NOMO-1 (cell line): ENCODE measurements around the gene TAGAP.
"Not testable (repeated sequence)": the region's sequence is repeated elsewhere in the genome, so short reads cannot be mapped to it uniquely, and the experiment has no call there.

ENCODE experiments used
- DNase-seq, 2 experiments: peaks; one replicate each; lab custom pipeline; 2025; ENCODE audit not compliant: unreplicated experiment in 2 of 2; lab: John Stamatoyannopoulos, UW

The TAGAP gene

DNA sequence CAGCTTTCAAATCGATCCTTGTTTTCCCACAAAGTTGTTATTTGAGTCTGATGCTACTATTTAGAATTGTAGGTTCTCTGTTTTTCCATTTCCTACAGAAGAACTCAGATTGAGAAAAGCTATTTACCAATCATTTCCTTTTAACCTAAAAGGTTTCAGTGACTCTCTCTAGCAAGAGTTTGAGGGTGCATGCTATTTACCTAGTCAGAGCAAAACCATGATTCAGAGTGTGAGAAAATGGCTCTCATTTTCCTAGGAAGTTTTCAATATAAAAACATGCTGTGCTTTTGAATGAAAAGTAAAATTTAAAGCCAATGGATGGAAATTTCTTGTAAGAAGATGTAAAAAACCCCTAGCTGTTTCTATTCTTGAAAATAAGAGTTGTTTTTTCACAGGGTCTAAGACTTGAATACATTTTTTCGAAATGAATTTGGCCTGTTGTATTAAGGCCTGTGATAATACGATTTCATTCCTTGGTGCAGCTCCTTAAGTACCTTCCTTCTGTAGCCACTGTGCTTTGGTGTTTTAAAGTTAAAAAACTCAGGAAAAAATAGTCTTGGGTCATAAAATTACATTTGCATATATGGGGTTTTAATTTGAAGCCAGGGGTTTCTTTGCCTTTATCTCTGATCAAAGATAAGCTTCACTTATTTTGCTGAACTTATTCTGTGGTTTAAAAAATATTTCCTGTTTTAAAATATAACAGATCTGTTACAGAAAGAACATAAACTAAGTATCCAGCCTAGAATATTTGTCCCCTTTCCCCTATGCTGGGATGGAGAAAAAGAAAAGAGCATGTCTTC, 26.8 kb downstream of the TAGAP start:
- no peak for DNase-seq

DNA sequence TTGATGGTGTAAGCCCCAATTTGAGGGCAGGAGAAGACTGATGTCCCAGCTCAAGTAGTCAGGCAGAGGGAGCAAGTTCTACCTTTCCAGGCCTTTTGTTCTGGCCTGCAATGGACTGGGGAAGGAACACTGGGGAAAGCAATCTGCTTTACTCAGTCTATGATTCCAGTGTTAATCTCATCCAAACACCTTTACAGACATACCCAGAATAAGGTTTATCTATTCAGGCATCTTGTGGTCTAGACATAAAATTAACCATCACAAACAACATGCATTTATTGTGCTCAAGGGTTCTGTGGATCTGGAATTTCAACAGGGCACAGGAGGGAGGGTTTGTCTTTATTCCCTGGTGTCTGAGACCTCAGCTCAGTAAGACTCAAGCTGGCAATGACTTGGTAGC, 30.4 kb downstream of the TAGAP start:
- no peak for DNase-seq

DNA sequence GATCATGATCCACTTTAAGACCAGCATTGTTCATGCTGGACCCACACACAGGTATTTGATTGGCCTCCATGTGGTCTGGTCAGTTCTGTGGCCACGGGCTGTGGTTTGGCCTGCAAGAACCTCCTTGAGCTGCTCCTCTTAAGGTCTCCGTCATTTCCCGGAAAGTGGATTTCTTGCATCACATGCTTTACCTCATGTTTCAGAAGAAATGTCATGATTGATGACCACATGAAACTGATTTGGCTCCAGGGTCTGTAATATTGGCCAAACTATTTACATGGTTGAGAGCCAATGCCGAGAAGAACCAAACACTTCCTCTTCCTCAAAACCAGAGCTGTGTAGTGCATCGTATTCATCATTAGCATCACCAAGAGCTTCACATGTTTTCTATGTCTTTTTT, 31.6 kb downstream of the TAGAP start:
- peak; percentile 7 to 64 for DNase-seq

DNA sequence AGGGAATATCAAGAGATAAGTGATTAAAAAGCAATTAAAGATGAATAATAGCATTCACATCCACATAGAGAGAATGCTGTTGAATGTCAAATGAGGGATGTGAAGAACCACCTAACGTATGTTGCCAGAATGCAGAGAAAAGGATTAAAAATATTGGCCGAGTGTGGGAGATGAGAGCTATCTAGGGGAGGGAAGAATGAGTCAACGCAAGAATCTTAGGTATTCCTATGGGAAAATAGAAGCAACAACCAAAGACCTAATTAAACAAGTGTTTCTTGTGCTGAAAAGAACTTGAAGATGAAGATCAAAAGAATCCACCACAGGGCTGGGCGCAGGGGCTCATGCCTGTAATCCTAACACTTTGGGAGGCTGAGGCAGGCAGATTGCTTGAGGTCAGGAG, 32.6 kb downstream of the TAGAP start:
- DNase-seq = no peak

DNA sequence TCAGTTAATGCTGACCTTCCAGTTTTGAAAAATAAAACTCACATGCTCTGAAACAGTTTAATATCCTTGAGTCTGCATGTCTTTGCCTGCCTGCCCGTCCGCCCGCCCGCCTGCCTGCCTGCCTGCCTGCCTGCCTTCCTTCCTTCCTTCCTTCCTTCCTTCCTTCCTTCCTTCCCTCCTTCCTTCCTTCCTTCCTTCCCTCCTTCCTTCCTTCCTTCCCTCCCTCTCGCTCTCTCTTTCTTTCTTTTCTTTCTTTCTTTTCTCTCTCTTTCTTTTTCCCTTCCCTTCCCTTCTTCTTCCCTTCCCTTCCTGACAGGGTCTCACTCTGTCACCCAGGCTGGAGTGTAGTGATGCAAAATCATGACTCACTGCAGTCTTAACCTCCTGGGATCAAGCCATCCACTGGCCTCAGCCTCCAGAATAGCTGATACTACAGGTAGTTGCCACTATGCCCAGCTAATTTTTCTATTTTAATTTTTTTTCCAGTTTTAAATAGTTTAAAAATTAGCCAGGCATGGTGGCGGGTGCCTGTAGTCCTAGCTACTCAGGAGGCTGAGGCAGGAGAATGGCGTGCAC, 34.7 kb downstream of the TAGAP start:
- not testable (repeated sequence) for DNase-seq

DNA sequence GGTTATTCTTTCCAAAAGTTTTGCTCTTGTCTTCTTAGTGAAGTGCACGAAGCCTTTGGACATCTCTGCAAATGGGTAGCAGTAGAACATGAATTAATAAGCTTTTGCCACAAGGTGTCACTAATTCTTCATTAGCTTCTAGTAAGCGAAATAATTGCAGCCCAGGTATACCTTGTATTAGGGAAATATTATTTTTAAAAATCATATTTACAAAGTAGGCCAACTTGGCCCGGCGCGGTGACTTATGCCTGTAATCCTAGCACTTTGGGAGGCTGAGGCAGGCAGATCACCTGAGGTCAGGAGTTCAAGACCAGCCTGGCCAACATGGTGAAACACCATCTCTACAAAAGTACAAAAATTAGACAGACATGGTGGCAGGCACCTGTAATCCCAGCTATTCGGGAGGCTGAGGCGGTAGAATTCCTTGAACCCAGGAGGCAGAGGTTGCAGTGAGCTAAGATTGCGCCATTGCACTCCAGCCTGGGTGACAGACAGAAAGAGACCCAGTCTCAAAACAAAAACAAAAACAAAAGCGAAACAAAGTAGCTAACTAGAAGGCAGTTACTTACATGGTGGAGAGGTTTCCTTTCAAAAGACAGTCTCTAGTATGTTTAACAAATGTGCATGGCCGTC, 36.0 kb downstream of the TAGAP start:
- peak in 1 of 2 experiments; percentile 53 for DNase-seq

DNA sequence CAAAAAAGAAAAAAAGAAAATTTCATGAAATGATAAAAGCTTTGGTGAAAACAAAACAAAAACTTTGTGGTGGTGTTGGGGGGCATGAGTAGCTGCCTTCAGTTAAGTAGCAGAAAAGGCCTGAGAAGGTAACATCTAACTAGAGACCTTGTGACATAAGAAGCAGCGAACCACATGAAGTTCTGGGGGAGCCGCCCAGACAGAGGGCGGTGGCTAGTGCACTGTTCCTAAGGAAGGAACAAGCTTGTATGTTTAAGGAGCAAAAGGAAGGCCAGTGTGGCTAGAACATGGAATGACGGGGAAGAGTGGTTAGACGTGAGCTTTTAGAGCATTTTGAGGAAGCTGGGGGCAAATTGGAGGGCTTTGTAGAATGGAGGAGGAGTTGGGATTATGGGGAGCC, 37.3 kb downstream of the TAGAP start:
- no peak for DNase-seq

DNA sequence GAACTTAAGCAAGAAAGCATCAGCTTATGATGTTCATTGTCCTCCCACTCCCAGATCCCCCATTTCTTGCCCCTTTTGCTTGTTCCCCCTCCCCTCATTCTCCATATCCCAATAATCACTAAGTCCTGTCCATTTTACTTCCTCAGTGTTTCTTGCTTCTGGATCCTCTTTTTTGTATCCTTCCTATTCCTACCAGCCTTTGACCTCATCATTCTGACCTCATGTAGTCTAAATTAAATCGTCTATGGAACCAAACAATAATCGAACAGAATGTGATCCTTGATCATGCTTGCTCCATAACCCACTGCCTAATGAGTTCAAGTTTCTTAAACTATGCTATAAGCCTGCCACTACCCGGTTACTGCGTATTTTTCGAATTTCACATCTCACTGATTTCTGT, 39.4 kb downstream of the TAGAP start:
- DNase-seq = no peak

DNA sequence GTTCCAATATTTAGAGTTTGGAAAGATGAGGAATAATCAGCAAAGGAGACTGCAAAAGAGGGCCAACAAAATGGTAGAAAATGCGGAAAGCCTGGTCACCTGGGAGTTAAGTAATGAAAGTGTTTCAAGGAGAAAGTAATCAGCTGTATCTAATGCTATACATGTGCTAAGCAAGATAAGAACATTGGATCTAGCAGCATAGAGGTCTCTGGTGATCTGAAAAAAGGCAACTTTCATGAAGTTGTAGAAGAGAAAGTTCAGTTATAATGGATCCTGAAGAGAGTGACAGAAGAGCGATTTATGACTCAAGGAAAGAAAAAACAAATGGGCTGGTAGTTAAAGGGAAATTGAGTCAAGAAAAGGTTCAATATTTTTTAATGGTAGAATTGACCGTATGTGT, 40.2 kb downstream of the TAGAP start:
- no peak for DNase-seq

DNA sequence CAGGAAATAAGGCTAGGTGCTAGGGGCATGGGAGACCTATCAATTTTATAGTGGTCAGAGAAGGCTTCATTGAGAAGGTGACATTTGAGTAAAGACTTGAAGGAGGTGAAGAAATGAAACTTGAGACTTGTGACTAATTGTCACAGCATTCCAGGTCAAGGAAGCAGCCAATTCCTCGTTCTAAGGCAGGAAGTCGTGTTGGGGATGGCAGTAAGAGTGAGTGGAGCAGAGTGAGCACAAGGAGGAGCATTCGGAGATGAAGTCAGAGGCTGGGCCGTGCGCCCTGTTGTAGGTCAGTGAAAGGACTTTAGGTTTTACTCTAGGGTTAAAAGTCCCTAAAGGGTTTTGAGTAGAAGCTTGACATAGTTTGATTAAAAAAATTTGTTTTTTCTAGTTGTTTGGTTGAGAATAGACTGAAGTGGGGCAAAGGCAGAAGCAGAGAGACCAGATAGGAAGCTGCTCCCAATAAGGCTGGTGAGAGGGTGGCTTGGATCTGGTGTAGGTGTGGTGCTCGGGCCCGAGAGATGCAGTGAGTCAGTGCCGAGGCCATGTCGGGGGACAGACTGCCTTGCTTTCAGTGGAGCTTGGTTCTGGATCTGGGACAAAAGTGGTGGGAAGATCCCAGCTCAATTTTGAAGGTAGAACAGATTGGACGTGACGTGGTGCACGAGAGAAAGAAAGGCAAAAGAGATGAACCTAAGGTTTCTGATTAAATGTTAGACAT, 42.2 kb downstream of the TAGAP start:
- DNase-seq = no peak

DNA sequence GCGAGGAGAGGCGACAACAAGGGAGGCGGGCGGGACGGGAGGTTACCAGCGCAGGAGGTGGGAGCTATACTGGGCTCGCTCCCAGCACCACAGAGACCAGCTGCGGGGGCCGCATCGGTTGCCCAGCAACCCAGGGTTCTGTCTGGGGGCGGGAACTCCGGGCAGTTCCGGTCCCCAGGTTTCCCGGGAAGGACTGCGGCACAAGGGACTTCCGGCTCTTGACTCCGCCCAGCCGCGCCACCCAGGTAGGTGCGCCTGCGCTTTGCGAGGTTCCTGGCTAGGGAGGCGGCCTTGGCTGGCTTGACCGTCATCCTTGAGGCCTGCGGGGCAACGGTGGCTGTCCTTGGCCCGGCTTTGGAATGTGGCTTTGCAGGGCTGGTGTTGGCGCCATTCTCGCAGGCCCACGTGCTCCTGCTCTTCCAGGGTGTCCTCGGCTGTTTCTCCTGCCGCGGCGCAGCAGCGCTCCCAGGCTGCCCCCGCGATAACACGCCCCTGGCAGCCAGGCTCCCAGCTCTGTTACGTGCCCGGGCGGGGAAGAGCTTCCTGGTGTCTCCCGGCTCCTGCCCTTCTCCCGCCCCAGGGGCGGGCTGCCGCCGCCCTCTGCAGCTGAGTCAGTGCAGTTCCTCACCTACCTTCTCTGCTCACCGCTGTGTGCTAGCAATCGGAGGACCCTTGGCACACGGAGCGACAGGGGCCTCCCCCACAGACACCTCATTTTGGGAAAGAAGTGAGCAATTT, 45.0 kb downstream of the TAGAP start, which contains the start of gene RSPH3:
Gene RSPH3, minus strand, starts transcription at position 537 of the 738 bp plus-strand sequence. CDS start 652 bp downstream, outside the sequence.
- DNase-seq = peak; percentile 80 to 89

DNA sequence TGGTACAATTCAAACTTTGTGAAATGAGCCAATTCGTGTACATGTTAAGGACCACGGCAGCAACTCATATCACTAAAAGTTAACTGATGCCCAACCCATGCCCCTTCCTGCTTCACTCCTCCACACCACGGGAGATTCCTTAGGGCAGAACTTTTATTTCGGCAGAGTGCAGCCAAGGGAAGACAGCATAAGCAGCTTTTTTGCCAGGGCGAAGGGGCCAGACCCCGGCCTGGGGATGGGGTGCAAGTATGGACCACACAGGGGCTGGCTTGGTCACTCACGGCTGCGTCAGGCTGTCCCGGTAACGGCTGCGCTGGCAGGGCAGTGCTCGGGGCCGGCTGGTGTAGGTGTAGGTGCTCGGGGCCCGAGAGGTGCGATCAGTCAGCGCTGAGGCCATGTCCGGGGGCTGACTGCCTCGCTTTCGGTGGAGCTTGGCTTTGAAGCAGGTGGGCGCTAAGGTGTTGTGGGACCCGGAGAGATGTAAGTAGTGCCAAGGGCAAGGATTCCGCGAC, 45.6 kb downstream of the TAGAP start:
- DNase-seq = no peak

DNA sequence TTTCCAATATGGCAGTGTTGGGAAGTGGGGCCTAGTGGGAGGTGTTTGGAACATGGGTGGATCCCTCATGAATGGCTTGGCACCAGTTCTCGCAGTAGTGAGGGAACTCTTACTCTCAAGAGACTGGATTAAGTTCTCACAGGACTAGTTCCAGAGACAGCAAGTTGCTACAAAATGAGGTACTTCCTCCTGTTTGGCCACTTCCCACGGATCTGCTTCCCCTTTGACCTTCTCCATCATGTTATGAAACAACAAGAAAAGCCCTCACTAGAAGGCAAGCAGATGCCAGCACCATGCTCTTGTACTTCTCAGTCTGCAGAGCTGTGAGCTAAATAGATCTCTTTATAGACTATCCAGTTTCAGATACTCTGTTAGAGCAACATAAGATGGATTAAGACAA, 47.9 kb downstream of the TAGAP start:
- DNase-seq = peak; percentile 11 to 46

DNA sequence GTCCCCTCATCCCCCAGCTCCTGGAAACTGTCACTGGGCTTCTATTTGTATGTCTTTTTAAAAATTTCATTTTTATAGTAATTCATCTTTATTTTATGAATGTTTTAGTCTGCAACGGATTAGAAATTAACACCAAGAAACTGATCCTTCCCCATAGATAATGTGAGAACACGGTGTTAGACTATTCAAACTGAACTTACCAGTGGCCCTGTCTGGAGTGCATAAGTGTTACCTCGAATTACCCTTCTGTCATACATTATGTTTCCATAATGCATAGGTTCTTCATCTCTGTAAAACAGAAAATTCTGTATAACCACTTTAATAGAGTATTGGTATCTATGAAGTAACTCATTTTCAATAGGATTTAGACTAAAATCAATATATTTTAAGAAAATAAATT, 51.2 kb downstream of the TAGAP start:
- no peak for DNase-seq

DNA sequence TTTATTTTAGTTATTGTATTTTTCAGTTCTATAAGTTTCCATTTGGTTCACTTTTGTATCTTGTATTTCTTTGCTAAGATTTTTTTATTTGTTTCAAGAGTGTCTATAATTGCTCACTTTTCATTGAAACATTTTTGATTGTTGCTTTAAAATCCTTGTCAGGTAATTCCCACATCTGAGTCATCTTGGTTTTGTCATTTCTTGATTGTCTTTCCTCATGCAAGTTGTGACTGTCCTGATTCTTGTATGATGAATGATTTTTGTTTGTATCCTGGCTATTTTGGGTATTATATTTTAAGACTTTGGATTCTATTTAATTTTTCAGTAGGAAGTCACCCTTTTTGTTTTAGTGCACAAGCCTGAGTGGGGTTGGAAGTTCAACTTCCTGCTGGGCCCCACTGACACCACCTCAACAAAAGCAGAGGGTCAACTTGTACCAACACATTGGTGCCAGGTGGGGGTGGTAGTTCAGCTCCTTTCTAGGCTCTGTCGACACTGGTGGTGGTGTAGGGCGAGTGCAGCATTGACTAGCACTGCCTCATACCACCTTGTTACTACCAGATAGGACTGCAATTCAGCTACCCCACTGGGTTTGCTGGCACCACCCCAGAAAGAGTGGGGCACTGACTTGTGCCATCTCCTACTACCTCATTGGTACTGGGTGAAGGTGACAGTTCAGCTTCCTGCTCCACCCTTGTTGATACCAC, 53.6 kb downstream of the TAGAP start:
- DNase-seq = no peak

DNA sequence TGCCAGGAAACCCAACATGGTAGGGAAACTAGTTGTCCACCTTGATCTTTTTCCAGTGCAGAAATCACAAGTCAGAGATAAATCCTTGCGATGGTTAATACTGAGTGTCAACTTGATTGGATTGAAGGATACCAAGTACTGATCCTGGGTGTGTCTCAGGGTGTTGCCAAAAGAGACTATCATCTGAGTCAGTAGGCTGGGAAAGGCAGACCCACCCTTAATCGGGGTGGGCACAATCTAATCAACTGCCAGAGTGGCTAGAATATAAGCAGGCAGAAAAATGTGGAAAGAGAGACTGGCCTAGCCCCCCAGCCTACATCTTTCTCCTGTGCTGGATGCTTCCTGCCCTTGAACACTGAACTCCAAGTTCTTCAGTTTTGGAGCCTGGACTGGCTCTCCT, 55.1 kb downstream of the TAGAP start:
- DNase-seq = not testable (repeated sequence)

DNA sequence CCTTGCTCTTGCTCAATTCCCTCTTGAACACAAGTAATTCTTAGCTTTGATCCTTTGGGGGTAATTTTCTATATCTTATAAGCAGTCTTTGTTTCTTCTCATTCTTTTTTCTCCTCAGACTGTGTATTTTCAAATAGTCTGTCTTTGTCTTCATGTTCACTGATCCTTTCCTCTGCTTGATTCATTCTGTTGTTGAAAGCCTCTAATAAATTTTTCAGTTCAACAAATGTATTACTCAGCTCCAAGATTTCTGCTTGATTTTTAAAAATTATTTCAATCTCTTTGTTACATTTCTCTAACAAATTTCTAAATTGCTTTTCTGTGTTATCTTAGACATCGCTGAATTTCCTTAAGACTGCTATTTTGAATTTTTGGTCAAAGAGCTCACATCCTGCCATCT, 56.3 kb downstream of the TAGAP start:
- DNase-seq = no peak

DNA sequence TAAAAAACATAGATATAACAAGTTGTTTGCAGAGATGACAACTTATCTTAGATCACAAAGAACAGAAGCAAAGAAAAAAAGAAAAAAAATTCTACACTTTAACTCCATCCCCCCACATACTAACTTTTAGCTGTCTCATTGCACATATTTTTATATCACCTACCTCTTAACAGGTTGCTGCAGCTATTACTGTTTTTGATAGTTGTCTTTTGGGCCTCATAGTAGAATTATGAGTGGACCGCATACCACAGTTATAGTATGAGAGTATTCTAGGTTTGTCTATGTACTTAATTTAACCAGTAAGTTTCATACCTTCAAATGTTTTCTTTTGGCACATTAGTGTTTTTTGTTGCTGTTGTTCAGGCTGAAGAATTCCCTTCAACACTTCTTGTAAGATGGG, 57.1 kb downstream of the TAGAP start:
- DNase-seq = no peak
